ENCODE results near the gene ERICH6. TPM values are rescaled to one million over a fixed set of nuclear protein-coding genes. Genes with fewer than 3 reads are reported as not detected.

ERICH6 gene
- total and polyA plus RNA-seq, 8 donors: 0.37 TPM; not detected in 7

GRCh38 chr3:150720444-150720843 lies 16.7 kb upstream of the ERICH6 start:
- intact Hi-C loops (cut with DNase I; ENCODE audit: low total_unique reads): loop anchor here (5.0 kb wide), 2 partner anchors 52 to 142 kb away; no protein-coding TSS in a partner anchor
- no peaks in the 10 kb centered on the region for H3K36me3 ChIP-seq
- no peaks in the 10 kb centered on the region for H3K9me3 ChIP-seq
- no peak overlapping the region for H3K4me3 ChIP-seq
- peaks cover 0 to 12% (median 5%) of the 10 kb centered on the region in 4 donors for H3K4me1 ChIP-seq
- H3K27ac ChIP-seq: no peak overlapping the region
- no peak for TF ChIP-seq POLR2A (IDR thresholded peaks at IDR 0.05)
- TF ChIP-seq POLR2AphosphoS5 (IDR thresholded peaks at IDR 0.05): no peak
- no peak for TF ChIP-seq EP300 (IDR thresholded peaks at IDR 0.05)
- TF ChIP-seq CTCF (IDR thresholded peaks at IDR 0.05): no peak
- 73 to 82% (median 75%) methylated on average over 3 of the region's 3 CpGs for WGBS, 5 donors
- H3K27me3 ChIP-seq: no peaks in the 10 kb centered on the region
- no peak for DNase-seq

- intact Hi-C loops (cut with DNase I; ENCODE audit: low total_unique reads): loop anchor here (10.0 kb wide), 1 partner anchor 175 kb away; no protein-coding TSS in a partner anchor
- Histone ChIP-seq H3K4me3 (no peak overlapping the region), H3K9me3 (peaks cover 0 to 6% (median 0%) of the 10 kb centered on the region in 4 donors), H3K4me1 (no peaks in the 10 kb centered on the region), H3K27me3 (no peaks in the 10 kb centered on the region), H3K36me3 (peaks cover 0 to 8% (median 7%) of the 10 kb centered on the region in 4 donors), H3K27ac (no peak overlapping the region)
- WGBS, 5 donors: 84 to 95% (median 93%) methylated on average over 2 of the region's 2 CpGs
- DNase-seq: no peak
- TF ChIP-seq CTCF (IDR thresholded peaks at IDR 0.05) (no peak), EP300 (IDR thresholded peaks at IDR 0.05) (no peak), POLR2AphosphoS5 (IDR thresholded peaks at IDR 0.05) (no peak), POLR2A (IDR thresholded peaks at IDR 0.05) (no peak)
Observed at GRCh38 chr3:150710097-150710496, 6.4 kb upstream of the ERICH6 start.

GRCh38 chr3:150703299-150703755 lies 393 bp downstream of the ERICH6 start:
- Histone ChIP-seq H3K36me3 (peaks cover 0 to 4% (median 0%) of the 10 kb centered on the region in 4 donors), H3K9me3 (no peaks in the 10 kb centered on the region), H3K27me3 (no peaks in the 10 kb centered on the region), H3K4me3 (peak overlapping the region; percentile 55 to 68 (median 58)), H3K4me1 (peaks cover 0 to 17% (median 13%) of the 10 kb centered on the region in 4 donors), H3K27ac (peak overlapping the region; percentile 69 to 84 (median 79))
- no peak for TF ChIP-seq EP300 (IDR thresholded peaks at IDR 0.05)
- TF ChIP-seq POLR2A (IDR thresholded peaks at IDR 0.05): no peak
- no peak for TF ChIP-seq POLR2AphosphoS5 (IDR thresholded peaks at IDR 0.05)
- no peak for TF ChIP-seq CTCF (IDR thresholded peaks at IDR 0.05)
- 2 to 5% (median 4%) methylated on average over 23 to 29 of the region's 29 CpGs for WGBS, 5 donors
- intact Hi-C loops (cut with DNase I; ENCODE audit: low total_unique reads): no loop called here
- peak in 1 of 2 donors; percentile 74 for DNase-seq

GRCh38 chr3:150699068-150699639 lies 4.6 kb downstream of the ERICH6 start:
- DNase-seq: peak in 1 of 2 donors; percentile 16
- intact Hi-C loops (cut with DNase I; ENCODE audit: low total_unique reads): no loop called here
- Histone ChIP-seq H3K27ac (no peak overlapping the region), H3K4me3 (no peak overlapping the region), H3K27me3 (no peaks in the 10 kb centered on the region), H3K36me3 (no peaks in the 10 kb centered on the region), H3K4me1 (peaks cover 0 to 10% (median 6%) of the 10 kb centered on the region in 4 donors), H3K9me3 (no peaks in the 10 kb centered on the region)
- no peak for TF ChIP-seq EP300 (IDR thresholded peaks at IDR 0.05)
- TF ChIP-seq POLR2A (IDR thresholded peaks at IDR 0.05): no peak
- TF ChIP-seq CTCF (IDR thresholded peaks at IDR 0.05): no peak
- no peak for TF ChIP-seq POLR2AphosphoS5 (IDR thresholded peaks at IDR 0.05)
- WGBS, 5 donors: 68 to 75% (median 70%) methylated on average over 2 of the region's 2 CpGs

Measured in stomach (tissue), 9 donors.